GM18858 (cell line): ENCODE data around the gene RMND5A.

Source experiments
- ATAC-seq: cut with Tn5 transposase; IDR thresholded peaks from one replicate; pipeline ENCODE4 v1.9.1; 2021; ENCODE audit not compliant: unreplicated experiment

The RMND5A gene

GRCh38 chr2:86790134-86790675 is 70.1 kb downstream of the RMND5A start:
- ATAC-seq: no peak

DNA sequence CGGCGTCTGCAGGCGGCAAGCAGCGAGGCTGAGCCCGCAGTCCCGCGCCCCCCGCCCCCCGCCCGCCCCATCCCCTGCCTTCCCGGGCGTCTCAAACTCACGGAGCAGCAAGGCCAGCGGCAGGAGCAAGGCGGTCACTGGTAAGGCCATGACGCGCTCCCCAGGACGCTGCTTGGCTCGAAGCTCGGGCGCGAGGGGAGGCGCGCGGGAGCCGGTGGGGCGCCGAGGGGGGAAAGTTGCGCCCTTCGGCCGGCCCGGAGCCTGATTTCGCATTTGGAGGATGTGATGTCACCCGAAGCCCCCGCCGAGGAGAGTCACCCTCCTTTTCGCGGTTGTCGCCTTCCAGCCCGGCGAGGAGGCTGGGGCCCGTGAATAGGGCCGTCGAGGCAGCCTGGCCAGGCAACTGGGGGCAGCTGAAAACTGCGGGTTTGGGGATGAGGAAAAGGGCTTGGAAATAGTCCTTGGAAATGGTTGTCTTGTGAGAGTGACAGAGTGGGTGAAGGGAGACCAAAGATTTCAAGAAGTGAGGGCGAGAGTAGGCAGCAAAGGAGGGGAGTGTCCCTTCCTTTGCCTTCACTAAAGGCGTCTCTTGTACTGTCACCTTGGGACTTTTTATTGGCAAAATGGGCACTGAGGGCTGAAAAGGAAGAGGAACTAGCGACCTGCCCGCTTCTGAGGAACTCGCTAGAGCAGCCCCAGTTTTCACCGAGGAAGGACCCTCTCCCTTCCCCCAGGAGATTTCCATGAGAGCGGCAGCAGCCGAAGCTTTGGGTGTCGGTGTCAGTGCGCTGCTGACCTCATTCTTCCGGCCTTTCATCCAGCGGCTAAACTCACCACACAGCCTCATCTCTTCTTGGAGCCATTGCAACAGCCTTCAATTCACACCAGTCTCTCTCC is 70.8 kb downstream of the RMND5A start, which contains the start of gene CD8A:
CD8A (minus strand) TSS at position 238 of the 897 bp plus-strand sequence; CDS start at position 150, 88 bp downstream.
- no peak for ATAC-seq

GRCh38 chr2:86791573-86791972 is 71.5 kb downstream of the RMND5A start:
- no peak for ATAC-seq

- ATAC-seq: no peak
These were observed 73.7 kb downstream of the RMND5A start for GRCh38 chr2:86793752-86794151.

GRCh38 chr2:86794861-86795260 is 74.8 kb downstream of the RMND5A start:
- no peak for ATAC-seq

DNA sequence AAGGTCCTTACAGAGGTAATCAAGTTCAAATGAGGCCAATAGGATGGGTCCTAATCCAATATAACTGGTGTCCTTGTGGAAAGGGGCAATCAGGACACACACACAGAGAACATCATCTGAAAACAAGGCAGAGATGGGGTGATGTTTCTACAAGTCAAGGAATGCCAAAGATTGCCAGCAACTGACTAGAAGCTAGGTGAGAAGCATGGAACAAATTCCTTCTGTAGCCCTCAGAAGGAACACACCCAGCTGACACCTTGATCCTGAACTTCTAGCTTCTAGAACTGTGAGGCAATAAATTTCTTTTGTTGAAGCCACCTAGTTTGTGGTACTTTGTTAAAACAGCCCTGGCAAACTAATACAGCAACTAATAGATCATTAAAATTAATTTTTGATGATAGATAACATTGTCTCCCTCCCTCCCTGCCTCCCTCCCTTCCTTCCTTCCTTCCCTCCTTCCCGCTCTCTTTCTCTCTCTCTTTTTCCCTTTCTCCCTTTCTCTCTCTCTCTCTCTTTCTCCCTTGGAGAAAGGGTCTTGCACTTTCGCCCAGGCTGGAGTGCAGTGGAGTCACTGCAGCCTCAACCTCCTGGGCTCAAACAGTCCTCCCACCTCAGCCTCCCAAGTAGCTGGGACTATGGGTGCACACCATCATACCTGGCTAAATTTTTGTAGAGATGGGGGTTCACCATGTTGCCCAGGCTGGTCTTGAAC is 80.9 kb downstream of the RMND5A start:
- ATAC-seq: no peak

DNA sequence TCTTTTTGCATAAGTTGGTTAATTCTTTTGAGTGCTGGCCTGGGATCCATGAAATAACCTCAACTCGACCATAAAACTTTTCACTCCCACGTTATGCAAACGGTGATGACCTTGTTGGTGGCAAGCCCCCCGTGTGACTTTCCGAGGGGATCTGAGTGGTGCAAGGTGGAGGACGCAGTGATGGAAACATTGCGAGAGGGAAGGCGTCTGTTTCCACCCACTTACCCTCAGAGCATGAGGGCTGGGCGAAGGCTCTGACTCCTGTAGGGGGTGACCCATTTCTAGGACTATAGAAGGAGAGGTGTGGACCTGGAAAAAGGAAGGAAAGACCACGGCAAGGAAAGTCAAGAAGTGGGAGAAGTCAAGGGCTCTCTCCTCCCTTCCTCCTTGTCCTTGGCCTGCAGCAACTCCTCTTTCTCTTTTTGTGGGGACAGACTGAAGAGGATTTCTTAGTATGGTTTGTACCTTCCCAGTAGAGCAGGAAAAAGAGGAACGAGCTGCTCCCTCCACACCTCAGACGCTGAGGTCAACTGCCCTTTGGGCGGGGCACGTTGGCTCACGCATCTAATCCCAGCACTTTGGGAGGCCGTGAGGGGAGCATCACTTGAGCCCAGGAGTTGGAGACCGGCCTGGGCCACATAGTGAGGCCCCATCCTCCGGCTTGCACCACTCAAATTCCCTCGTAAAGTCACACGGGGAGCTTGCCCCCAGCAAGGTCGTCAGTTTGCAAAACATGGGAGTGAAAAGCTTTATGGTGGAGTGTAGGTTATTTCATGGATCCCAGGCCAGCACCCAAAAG is 86.2 kb downstream of the RMND5A start:
- ATAC-seq: no peak

DNA sequence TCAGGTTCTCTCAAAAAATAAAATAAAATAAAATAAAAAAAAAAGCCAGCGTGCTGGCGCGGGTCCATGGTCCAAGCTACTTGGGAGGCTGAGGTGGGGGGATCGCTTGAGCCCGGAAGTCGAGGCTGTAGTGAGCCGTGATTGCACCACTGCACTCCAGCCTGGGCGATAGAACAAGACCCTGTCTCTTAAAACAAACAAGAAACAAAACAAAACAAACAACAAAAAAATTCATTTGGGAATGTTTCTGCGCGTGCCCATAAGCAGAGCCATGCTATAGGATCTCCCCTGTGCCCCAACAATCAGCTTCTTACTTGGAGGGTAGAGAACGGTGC is 87.0 kb downstream of the RMND5A start:
- no peak for ATAC-seq

GRCh38 chr2:86807468-86808275 is 87.6 kb downstream of the RMND5A start:
- ATAC-seq: no peak

DNA sequence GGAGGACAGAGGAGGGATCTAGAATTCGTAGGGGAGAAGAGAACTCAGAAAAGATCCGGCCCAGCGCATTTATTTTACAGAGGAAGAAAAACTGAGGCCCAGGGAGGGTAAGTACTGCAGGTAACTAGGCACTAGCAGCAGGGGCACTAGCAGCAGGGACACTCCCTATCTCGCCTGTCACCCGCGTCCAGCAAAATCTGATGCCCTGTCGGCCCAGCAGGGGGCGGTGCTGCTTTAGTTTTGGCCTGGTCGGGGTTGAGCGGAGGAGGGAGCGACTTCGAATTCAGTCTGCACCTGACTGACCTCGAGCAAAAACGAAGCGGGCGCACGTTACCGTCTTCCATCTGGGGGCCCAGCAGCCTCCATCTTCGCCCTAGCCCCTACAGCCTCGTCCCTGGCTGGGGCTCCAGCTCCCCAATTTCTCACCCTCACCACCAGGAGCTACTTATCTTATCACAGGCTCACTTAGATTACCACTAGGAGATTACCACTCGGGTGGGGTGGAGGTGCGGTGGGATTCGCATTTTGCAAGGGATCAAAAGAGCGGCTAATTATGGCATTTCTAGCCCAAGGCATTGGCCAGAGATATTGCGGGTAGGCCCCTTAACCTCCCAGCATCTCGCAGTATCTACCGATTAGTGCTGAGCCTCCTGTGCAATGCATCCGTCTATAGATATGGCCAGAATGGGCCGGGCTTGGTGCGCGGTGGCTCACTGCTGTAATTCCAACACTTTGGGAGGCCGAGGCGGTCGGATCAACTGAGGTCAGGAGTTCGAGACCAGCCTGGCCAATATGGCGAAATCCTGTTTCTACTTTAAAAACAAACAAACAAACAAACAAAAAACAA is 88.4 kb downstream of the RMND5A start:
- ATAC-seq: peak; percentile 92

DNA sequence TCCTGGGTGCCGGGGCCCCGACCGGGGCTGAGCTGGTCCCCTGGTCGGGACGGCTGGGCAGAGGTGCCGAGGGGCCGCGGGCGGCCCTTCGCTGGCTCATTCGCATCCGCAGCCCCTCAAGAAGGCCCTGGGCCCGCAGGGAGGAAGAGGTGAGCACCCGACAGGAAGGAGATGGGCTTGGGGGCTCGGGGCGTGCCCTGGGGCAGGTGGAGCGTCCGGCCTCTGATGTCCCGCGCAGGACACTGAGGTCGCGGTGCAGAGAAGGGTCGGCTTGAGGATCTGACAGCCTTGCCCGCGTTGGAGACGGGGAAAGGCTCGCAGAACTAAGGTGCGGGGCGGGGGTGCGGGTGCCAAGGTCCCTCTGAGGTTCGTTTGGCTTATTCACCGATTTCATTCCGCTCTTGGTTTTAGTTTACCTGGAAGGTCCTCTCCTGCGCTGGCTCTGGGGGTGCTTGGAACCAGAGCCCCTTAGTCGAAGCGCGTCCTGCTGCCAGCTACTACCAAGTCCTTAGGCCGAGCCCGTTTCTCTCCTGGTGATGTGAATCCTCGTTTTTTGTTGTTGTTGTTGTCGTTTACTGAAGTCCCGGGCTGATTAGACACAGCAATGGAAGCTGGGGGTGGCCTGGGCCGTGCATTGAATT is 89.5 kb downstream of the RMND5A start:
- no peak for ATAC-seq

- ATAC-seq: no peak
These were observed 95.5 kb downstream of the RMND5A start for GRCh38 chr2:86815611-86816010.

GRCh38 chr2:86818114-86818801 is 98.2 kb downstream of the RMND5A start:
- ATAC-seq: no peak

DNA sequence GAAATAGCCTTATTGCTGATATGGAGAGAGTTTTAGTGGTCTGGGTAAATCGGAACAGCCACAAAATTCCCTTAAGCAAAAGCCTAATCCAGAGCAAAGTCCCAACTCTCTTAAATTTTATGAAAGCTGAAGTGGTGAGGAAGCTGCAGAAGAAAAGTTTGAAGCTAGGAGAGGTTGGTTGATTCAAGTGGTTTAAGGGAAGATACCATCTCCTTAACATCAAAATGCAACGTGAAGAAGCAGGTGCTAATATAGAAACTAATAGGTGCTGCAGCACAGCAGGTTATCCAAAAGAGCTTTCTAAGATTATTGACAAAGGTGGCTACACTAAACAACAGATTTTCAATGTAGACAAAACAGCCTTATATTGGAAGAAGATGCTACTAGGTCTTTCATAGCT is 98.9 kb downstream of the RMND5A start:
- ATAC-seq: no peak

DNA sequence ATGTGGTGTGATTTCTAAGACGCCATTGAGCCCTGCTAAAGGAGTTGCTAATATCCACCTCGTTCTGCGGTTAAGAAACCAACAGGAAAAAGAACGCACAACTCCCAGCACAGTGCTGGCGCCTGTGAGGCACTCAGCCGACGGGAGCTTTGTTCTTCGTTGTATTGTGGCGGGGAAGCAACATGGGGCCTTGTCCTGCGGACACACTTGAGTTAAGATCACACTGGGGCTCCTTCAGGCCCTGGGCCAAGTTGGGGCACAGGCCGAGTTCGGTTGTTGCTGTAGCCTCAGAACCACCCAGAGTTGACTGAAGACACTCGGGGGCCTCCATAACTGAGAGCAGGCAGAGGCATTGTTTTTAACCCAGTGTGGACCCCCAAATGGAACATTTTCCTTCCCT is 101.2 kb downstream of the RMND5A start:
- no peak for ATAC-seq

DNA sequence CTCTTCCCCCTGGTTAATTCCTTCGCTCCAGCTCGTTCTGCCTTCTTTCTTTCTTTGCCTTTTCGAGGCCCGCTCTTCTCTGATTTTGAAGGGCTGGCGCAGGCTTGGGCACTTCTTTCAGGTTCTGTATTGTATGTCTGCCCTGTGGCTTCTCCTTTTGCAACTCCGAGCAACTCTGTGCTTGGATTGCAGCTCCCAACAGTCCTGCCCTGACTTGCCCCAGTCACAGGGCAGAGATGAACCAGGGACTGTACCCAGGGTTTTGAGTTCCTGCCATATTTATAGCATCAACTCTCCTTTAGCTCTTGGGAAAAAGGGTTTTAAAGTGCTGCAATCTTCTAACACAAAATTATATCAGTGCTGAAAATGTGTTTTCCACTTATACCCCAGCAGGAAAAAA is 101.8 kb downstream of the RMND5A start:
- no peak for ATAC-seq

- no peak for ATAC-seq
These were observed 102.7 kb downstream of the RMND5A start for GRCh38 chr2:86822668-86823345.
